ENCODE data around the gene TRAF2. TPM values are rescaled to one million over a fixed set of nuclear protein-coding genes. Genes with fewer than 3 reads are reported as not detected.

TRAF2 gene
- total RNA-seq, 6 experiments from 2014 or later: 5.8 to 8.8 (median 7.1) TPM

- H3K27me3 ChIP-seq: no peaks in the 10 kb centered on the region
- no peaks in the 10 kb centered on the region for H3K4me1 ChIP-seq
- H3K36me3 ChIP-seq: peaks cover 0 to 43% (median 10%) of the 10 kb centered on the region in 4 donors
- no peak overlapping the region for H3K27ac ChIP-seq
- intact Hi-C loops (cut with DNase I): no loop called here
- 83% methylated on average over 13 of the region's 21 CpGs for WGBS (ENCODE audit: insufficient coverage, low coverage, low lambda C conversion rate, missing lambda C conversion rate)
- no peak for DNase-seq
- H3K4me3 ChIP-seq: no peak overlapping the region
- ATAC-seq: no peak
- TF ChIP-seq POLR2A (IDR thresholded peaks at IDR 0.05) (no peak), CTCF (IDR thresholded peaks at IDR 0.05) (no peak)
- H3K9me3 ChIP-seq: no peaks in the 10 kb centered on the region
These were observed 29.5 kb downstream of the TRAF2 start for GRCh38 chr9:136915632-136916329.

- H3K9me3 ChIP-seq: no peaks in the 10 kb centered on the region
- intact Hi-C loops (cut with DNase I): no loop called here
- DNase-seq (no peak), ATAC-seq (no peak)
- H3K4me1 ChIP-seq: no peaks in the 10 kb centered on the region
- H3K36me3 ChIP-seq: peaks cover 0 to 46% (median 11%) of the 10 kb centered on the region in 4 donors
- H3K27me3 ChIP-seq: no peaks in the 10 kb centered on the region
- TF ChIP-seq POLR2A (IDR thresholded peaks at IDR 0.05) (no peak), CTCF (IDR thresholded peaks at IDR 0.05) (no peak)
- H3K4me3 ChIP-seq: no peak overlapping the region
- no peak overlapping the region for H3K27ac ChIP-seq
- 91% methylated on average over 14 of the region's 32 CpGs for WGBS (ENCODE audit: insufficient coverage, low coverage, low lambda C conversion rate, missing lambda C conversion rate)
These were observed 30.2 kb downstream of the TRAF2 start for GRCh38 chr9:136916330-136917184.

DNA sequence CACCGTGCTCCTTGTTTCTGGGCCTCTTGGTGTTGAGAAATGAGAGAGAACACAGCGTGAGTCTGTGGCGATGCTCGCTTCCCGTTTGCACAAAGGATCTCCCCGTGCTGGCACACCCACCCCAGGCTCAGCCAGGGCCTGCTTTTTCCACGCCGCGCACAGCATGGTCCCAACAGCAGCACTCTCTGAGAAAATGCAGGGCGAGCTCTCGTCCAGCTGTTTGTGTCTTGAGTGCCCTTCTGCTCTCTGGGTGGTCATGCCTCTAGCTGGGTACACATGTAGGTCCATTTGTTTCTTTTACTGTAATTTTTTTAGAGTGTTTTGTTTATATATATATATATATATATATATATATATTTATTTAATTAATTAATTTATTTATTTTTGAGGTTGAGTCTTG lies 31.6 kb downstream of the TRAF2 start:
- TF ChIP-seq CTCF (IDR thresholded peaks at IDR 0.05) (no peak), POLR2A (IDR thresholded peaks at IDR 0.05) (no peak)
- H3K4me1 ChIP-seq: no peaks in the 10 kb centered on the region
- H3K9me3 ChIP-seq: no peaks in the 10 kb centered on the region
- H3K27me3 ChIP-seq: no peaks in the 10 kb centered on the region
- intact Hi-C loops (cut with DNase I): no loop called here
- no peak for DNase-seq
- ATAC-seq: no peak
- no peak overlapping the region for H3K4me3 ChIP-seq
- H3K36me3 ChIP-seq: peaks cover 0 to 46% (median 11%) of the 10 kb centered on the region in 4 donors
- WGBS (ENCODE audit: insufficient coverage, low coverage, low lambda C conversion rate, missing lambda C conversion rate): 90% methylated on average over 11 of the region's 11 CpGs
- H3K27ac ChIP-seq: no peak overlapping the region

DNA sequence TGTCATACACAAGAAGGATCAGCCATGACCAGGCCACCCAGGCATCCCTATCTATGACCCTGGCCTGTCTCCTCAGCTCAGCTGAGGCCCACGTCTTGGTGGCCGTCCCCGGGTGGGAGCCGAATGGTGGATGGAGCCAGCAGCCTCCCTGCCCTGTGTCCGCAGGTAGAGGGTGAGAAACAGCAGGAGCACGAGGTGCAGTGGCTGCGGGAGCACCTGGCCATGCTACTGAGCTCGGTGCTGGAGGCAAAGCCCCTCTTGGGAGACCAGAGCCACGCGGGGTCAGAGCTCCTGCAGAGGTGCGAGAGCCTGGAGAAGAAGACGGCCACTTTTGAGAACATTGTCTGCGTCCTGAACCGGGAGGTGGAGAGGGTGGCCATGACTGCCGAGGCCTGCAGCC lies 33.8 kb downstream of the TRAF2 start:
- no peak overlapping the region for H3K27ac ChIP-seq
- intact Hi-C loops (cut with DNase I): no loop called here
- no peaks in the 10 kb centered on the region for H3K9me3 ChIP-seq
- DNase-seq (no peak), ATAC-seq (no peak)
- H3K4me1 ChIP-seq: no peaks in the 10 kb centered on the region
- whole genome bisulfite sequencing (ENCODE audit: insufficient coverage, low coverage, low lambda C conversion rate, missing lambda C conversion rate): 99% methylated on average over 13 of the region's 15 CpGs
- H3K27me3 ChIP-seq: no peaks in the 10 kb centered on the region
- no peak for TF ChIP-seq CTCF (IDR thresholded peaks at IDR 0.05)
- TF ChIP-seq POLR2A (IDR thresholded peaks at IDR 0.05): no peak
- peaks cover 0 to 41% (median 11%) of the 10 kb centered on the region in 4 donors for H3K36me3 ChIP-seq
- H3K4me3 ChIP-seq: no peak overlapping the region

Measured in right lobe of liver (tissue), 6 donors.